Fibroblast of skin of left quadriceps (primary cell): ENCODE data around the gene DLG2.
"Not testable (repeated sequence)": the region's sequence is repeated elsewhere in the genome, so short reads cannot be mapped to it uniquely, and the experiment has no call there.

Experiments
- DNase-seq, 2 experiments: peaks; one replicate each; pipeline ENCODE4 v3.0.0-alpha.2; 2013; ENCODE audit warnings: low read depth in 2 of 2

The DLG2 gene

GRCh38 chr11:85459304-85459703 is 167.8 kb downstream of the DLG2 start:
- no peak for DNase-seq

GRCh38 chr11:85444479-85444878 is 182.7 kb downstream of the DLG2 start:
- no peak for DNase-seq

GRCh38 chr11:85440273-85440672 is 186.9 kb downstream of the DLG2 start:
- DNase-seq = no peak

GRCh38 chr11:85438328-85438727 is 188.8 kb downstream of the DLG2 start:
- no peak for DNase-seq

GRCh38 chr11:85431319-85431718 is 195.8 kb downstream of the DLG2 start:
- DNase-seq = no peak

- DNase-seq = no peak
Measured at GRCh38 chr11:85423794-85424193, 203.3 kb downstream of the DLG2 start.

GRCh38 chr11:85423316-85423715 is 203.8 kb downstream of the DLG2 start:
- no peak for DNase-seq

GRCh38 chr11:85414175-85414574 is 213.0 kb downstream of the DLG2 start:
- no peak for DNase-seq

- no peak for DNase-seq
Measured at GRCh38 chr11:85407648-85408047, 219.5 kb downstream of the DLG2 start.

- no peak for DNase-seq
Measured at GRCh38 chr11:85406841-85407240, 220.3 kb downstream of the DLG2 start.

GRCh38 chr11:85406316-85406715 is 220.8 kb downstream of the DLG2 start:
- DNase-seq = no peak

GRCh38 chr11:85395515-85396055 is 231.6 kb downstream of the DLG2 start:
- DNase-seq = not testable (repeated sequence)

GRCh38 chr11:85394283-85394682 is 232.9 kb downstream of the DLG2 start:
- no peak for DNase-seq

- DNase-seq = no peak
Measured at GRCh38 chr11:85391141-85391540, 236.0 kb downstream of the DLG2 start.

- DNase-seq = no peak
Measured at GRCh38 chr11:85385547-85385946, 241.6 kb downstream of the DLG2 start.

GRCh38 chr11:85385111-85385510 is 242.0 kb downstream of the DLG2 start:
- DNase-seq = no peak

- no peak for DNase-seq
Measured at GRCh38 chr11:85379066-85379465, 248.1 kb downstream of the DLG2 start.

- no peak for DNase-seq
Measured at GRCh38 chr11:85377901-85378300, 249.2 kb downstream of the DLG2 start.

- DNase-seq = no peak
Measured at GRCh38 chr11:85359859-85360258, 267.3 kb downstream of the DLG2 start.

- DNase-seq = no peak
Measured at GRCh38 chr11:85355921-85356320, 271.2 kb downstream of the DLG2 start.

- not testable (repeated sequence) for DNase-seq
Measured at GRCh38 chr11:85349539-85349938, 277.6 kb downstream of the DLG2 start.

- no peak for DNase-seq
Measured at GRCh38 chr11:85348945-85349344, 278.2 kb downstream of the DLG2 start.

GRCh38 chr11:85347291-85347690 is 279.9 kb downstream of the DLG2 start:
- no peak for DNase-seq

- no peak for DNase-seq
Measured at GRCh38 chr11:85346484-85346883, 280.7 kb downstream of the DLG2 start.
